Thymus (tissue), 11 donors: ENCODE data around the gene CCDC60. TPM values are rescaled to one million over a fixed set of nuclear protein-coding genes. Genes with fewer than 3 reads are reported as not detected.

Source experiments
- DNase-seq, 9 donors: peaks; one replicate each; pipeline ENCODE4 v3.0.0-alpha.2; 2013; ENCODE audit warnings: low spot score in 9 of 9, low read depth in 6 of 9, missing footprints in 1 of 9
- H3K27ac ChIP-seq, 2 donors: one replicate each; pipeline ENCODE4 v1.5.1; 2013; ENCODE audit warnings: control low read depth in 1 of 2, low read depth in 1 of 2, low read length in 1 of 2, mild to moderate bottlenecking in 1 of 2, moderate library complexity in 1 of 2
- H3K27me3 ChIP-seq, 2 donors: one replicate each; pipeline ENCODE4 v1.5.1; 2013; ENCODE audit warnings: low read length in 1 of 2; ENCODE audit not compliant: control insufficient read depth in 2 of 2, insufficient read depth in 1 of 2
- H3K36me3 ChIP-seq, 2 donors: one replicate each; pipeline ENCODE4 v1.5.1; 2013; ENCODE audit warnings: low read length in 1 of 2, mild to moderate bottlenecking in 1 of 2, moderate library complexity in 1 of 2; ENCODE audit not compliant: control insufficient read depth in 2 of 2, insufficient read depth in 2 of 2
- H3K4me1 ChIP-seq, 2 donors: one replicate each; pipeline ENCODE4 v1.5.1; 2013; ENCODE audit warnings: low read length in 2 of 2; ENCODE audit not compliant: control insufficient read depth in 2 of 2, insufficient read depth in 2 of 2
- H3K4me3 ChIP-seq, 2 donors: one replicate each; pipeline ENCODE4 v1.5.1; 2013; ENCODE audit warnings: low read length in 2 of 2, control low read depth in 1 of 2, mild to moderate bottlenecking in 1 of 2
- H3K9me3 ChIP-seq, 2 donors: one replicate each; pipeline ENCODE4 v1.5.1; 2013; ENCODE audit warnings: low read length in 1 of 2, mild to moderate bottlenecking in 1 of 2; ENCODE audit not compliant: control insufficient read depth in 2 of 2, insufficient read depth in 1 of 2
- WGBS: extraction: QIAGEN DNeasy Blood & Tissue Kit; methylation state at CpG from one replicate; pipeline ENCODE4 v1.1.7; 2013; 5-methylcytosine and 5-hydroxymethylcytosine counted together
- polyA plus RNA-seq: library from polyadenylated mRNA; stranded (reverse); fragments of 200-250 nt; gene quantifications from one replicate; pipeline ENCODE4 v1.2.3, GENCODE V29; 2013
- total RNA-seq: library from RNA; stranded (reverse); fragments of 120-200 nt; gene quantifications from one replicate; pipeline ENCODE4 v1.2.4, GENCODE V29; 2013
- donor health status: healthy.

The CCDC60 gene
- total and polyA plus RNA-seq, 2 donors, result 0.37 to 0.52 TPM

DNA sequence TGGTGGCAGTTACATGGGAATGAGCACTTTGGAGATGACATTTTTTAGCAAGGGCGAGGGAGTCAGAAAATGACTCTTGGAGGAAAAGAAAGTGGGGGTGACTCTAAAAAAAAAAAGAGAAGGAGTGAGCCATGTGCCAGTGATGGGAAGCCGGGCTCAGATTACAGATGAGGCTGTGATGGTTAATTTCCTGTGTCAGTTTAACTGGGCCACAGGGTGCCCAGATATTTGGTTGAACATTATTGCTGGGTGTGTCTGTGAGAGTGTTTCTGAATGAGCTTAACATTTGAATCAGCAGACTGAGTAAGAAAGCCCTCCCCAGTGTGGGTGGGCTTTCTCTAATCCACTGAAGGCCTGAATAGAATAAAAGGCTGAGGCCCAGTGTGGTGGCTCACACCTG is 26.8 kb upstream of the CCDC60 start:
- H3K36me3 ChIP-seq, result no peaks in the 10 kb centered on the region
- no peaks in the 10 kb centered on the region for H3K27me3 ChIP-seq
- H3K4me1 ChIP-seq, result no peaks in the 10 kb centered on the region
- H3K9me3 ChIP-seq, result no peaks in the 10 kb centered on the region
- no peak for DNase-seq
- H3K27ac ChIP-seq, result no peak overlapping the region
- no peak overlapping the region for H3K4me3 ChIP-seq
- WGBS, result 90% methylated on average over 2 of the region's 2 CpGs

DNA sequence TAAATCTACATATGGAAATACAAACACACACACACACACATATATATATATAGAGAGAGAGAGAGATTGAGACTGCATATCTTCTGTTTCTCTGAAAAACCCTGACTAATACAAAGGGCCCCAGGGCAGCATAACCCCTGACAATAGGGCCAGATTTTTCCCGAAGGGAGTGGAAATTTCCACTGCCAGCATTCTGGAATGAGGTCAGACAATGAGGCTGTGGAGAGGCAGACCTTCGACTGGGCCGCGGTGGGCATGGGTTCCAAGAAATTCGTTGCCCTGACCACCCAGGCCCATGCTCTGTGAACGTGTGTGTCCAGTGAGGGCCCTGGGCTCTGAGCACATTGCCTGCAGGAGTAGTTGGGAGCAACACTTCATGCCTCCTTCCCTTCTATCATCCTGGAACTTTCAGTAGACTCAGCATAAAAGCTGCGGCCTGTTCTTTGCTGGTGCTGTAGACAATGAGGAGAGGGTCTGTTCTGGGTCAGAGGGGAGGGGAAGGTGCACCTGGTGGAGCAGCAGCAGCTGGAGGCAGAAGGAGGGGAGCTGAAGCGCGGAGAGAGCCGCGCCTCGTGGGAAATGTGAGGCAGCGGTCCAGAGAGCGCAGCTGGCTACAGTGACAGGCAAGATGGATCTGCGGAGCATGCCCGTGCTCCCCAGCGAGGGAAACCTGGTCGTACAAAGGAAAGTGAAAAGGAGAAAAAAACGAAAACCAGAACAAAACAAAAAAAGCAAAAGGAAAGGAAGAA is 25.6 kb upstream of the CCDC60 start:
- 78% methylated on average over 19 of the region's 19 CpGs for WGBS
- H3K9me3 ChIP-seq, result no peaks in the 10 kb centered on the region
- H3K27me3 ChIP-seq, result no peaks in the 10 kb centered on the region
- peak in 2 of 9 donors; percentile 3 to 10 for DNase-seq
- no peak overlapping the region for H3K4me3 ChIP-seq
- no peaks in the 10 kb centered on the region for H3K36me3 ChIP-seq
- peak overlapping the region in 1 of 2 donors; percentile 17 for H3K27ac ChIP-seq
- no peaks in the 10 kb centered on the region for H3K4me1 ChIP-seq

DNA sequence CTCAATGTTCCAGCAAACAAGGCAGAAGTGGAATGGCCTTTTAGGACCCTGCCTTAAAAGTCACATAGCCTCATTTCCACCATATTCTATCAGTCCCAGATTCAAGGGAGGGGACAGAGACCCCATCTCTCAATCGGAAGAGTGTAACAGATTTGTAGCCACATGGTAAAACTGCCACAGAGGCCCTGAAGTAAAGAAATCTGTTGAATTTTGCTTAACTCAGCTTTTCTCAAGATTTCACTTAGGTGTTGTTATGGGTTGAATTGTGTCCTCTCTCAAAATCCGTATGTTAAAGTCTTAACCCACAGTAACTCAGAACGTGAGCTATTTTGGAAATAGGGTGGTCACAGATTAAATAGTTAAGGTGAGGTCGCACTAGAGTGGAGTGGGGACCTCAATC is 22.7 kb upstream of the CCDC60 start:
- no peaks in the 10 kb centered on the region for H3K9me3 ChIP-seq
- 82% methylated on average over 4 of the region's 4 CpGs for WGBS
- no peak overlapping the region for H3K27ac ChIP-seq
- H3K36me3 ChIP-seq, result no peaks in the 10 kb centered on the region
- no peaks in the 10 kb centered on the region for H3K27me3 ChIP-seq
- no peak for DNase-seq
- no peak overlapping the region for H3K4me3 ChIP-seq
- no peaks in the 10 kb centered on the region for H3K4me1 ChIP-seq

DNA sequence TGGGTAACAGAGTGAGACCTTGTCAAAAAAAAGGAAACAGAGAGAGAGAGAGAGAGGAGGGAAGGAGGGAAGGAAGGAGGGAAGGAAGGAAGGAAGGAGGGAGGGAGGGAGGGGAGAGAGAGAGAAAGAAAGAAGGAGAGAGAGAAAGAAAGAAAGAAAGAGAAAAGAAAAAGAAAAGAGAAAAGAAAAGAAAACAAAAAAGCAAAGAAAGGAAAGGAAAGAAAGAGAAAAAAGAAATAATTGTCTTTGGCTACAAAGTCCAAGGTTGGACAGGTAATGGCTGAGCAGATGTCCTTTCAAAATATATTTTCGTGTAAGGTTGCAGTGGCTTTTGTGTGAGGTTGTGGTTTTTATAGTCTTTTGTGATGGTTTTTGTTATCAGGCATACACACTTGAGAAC is 21.6 kb upstream of the CCDC60 start:
- Histone ChIP-seq H3K4me1 (no peaks in the 10 kb centered on the region), H3K27me3 (no peaks in the 10 kb centered on the region), H3K9me3 (no peaks in the 10 kb centered on the region), H3K4me3 (no peak overlapping the region), H3K27ac (no peak overlapping the region), H3K36me3 (no peaks in the 10 kb centered on the region)
- DNase-seq, result no peak
- 51% methylated on average over 1 of the region's 1 CpG for WGBS

DNA sequence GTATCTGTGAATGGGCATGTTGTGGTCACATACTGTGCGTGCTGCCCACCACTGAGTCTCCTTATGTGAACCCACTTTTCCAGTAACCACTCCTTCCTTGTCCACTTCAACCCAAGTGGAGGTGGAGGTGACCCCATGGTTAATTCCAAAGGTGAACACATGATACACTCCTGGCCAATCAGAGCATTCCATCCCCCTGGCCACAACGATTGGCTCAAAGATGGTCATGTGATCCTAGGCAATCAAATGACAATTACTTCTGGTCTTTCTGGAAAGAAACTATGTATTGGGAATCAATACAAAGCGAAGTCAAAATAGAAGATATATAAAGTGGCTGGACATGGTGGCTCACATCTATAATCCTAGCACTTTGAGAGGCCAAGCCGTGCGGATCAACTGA is 20.2 kb upstream of the CCDC60 start:
- Histone ChIP-seq H3K4me1 (no peaks in the 10 kb centered on the region), H3K27me3 (no peaks in the 10 kb centered on the region), H3K4me3 (no peak overlapping the region), H3K27ac (no peak overlapping the region), H3K9me3 (no peaks in the 10 kb centered on the region), H3K36me3 (no peaks in the 10 kb centered on the region)
- DNase-seq, result no peak
- WGBS, result 97% methylated on average over 5 of the region's 5 CpGs

DNA sequence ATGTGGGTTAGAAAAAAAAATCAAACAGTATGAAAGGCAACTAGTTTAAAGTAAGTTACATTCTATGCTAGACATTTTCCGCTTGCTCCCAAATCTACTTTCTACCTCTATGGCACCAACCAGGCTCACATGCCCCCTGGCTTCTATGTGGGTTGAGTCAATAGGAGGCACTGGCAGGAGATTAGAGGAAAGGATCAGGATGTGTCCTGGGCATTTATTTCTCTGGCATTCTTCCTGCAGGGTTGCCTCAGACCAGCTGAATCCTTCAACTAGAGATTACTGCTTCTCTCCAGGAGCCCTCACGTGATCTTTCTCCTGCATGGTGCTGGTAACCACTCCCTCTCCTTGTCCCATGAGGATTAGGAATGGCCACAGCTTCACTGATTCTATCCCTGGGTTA is 14.9 kb upstream of the CCDC60 start:
- H3K4me1 ChIP-seq, result no peaks in the 10 kb centered on the region
- no peak overlapping the region for H3K27ac ChIP-seq
- H3K36me3 ChIP-seq, result no peaks in the 10 kb centered on the region
- DNase-seq, result no peak
- H3K27me3 ChIP-seq, result no peaks in the 10 kb centered on the region
- H3K9me3 ChIP-seq, result no peaks in the 10 kb centered on the region
- no peak overlapping the region for H3K4me3 ChIP-seq
- WGBS, result 79% methylated on average over 2 of the region's 2 CpGs

DNA sequence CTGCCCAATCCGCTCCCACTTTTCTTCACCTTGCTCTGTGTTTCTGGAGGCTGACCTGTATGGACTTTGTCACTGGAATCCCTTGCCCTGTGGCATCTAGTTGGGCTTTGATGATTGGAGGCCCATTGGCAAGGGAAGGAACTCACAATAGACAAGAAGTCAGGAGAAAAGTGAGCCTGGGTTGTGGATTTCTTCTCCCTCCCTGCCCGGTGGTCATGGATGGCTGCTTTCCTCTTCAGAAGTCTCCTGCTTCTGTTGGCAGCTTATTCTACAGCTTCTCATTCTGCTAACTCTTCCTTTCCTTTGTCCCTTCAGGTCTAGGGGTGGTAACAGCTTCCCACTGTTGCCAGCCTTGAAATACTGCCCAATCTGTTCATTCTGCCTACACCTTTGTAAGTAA is 13.9 kb upstream of the CCDC60 start:
- Histone ChIP-seq H3K4me1 (no peaks in the 10 kb centered on the region), H3K4me3 (no peak overlapping the region), H3K27ac (no peak overlapping the region), H3K36me3 (no peaks in the 10 kb centered on the region), H3K9me3 (no peaks in the 10 kb centered on the region), H3K27me3 (no peaks in the 10 kb centered on the region)
- no peak for DNase-seq
- 71% methylated on average over 2 of the region's 2 CpGs for WGBS

DNA sequence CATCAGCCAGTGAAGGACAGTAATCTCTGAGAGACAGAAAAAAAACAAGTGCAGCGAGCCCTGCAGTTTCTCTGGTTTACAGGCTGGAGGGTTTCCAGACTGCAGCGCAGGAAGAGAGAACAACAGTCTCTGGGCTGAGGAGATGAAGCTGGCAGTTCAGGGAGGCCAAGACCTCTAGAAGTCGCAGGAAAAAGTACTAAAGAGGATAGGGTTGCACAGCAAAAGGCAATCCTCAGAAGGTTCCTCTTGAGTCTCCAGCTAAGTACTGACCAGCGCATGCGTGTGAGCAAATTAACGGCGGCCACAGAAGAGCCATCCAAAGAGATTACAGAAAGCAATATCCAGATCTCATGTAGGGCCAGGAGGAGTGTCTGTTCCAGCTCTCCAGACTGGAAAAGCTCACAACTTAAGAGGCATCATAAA is 12.2 kb upstream of the CCDC60 start:
- Histone ChIP-seq H3K4me3 (no peak overlapping the region), H3K9me3 (no peaks in the 10 kb centered on the region), H3K27ac (no peak overlapping the region), H3K36me3 (no peaks in the 10 kb centered on the region), H3K27me3 (no peaks in the 10 kb centered on the region), H3K4me1 (no peaks in the 10 kb centered on the region)
- DNase-seq, result no peak
- 91% methylated on average over 7 of the region's 7 CpGs for WGBS

DNA sequence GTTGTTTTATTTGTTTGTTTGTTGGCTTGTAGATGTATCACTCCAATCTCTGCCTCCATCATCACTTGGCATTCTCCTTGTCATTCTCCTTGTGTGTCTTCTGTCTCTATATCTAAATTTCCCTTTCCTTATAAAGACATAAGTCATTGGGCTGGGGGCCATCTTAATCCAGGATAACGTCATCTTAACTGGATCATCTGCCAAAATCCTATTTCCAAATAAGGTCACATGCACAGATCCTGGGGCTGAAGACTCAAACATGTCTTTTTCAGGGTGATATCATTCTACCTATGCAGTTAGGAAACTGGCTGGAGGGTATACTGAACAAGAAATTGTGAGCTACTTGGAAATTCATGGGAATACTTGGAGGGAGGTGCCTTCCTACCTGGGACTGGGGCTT is 8.7 kb upstream of the CCDC60 start:
- Histone ChIP-seq H3K4me3 (no peak overlapping the region), H3K27me3 (no peaks in the 10 kb centered on the region), H3K27ac (no peak overlapping the region), H3K4me1 (no peaks in the 10 kb centered on the region), H3K36me3 (no peaks in the 10 kb centered on the region), H3K9me3 (no peaks in the 10 kb centered on the region)
- WGBS, result 90% methylated on average over 1 of the region's 1 CpG
- DNase-seq, result no peak
